H9 (cell line): ENCODE results near the gene ANKRD53. TPM values are rescaled to one million over a fixed set of nuclear protein-coding genes. Genes with fewer than 3 reads are reported as not detected.

Experiments used
- DNase-seq: peaks from one replicate; pipeline ENCODE4 v3.0.0-alpha.2; 2017
- H2AFZ ChIP-seq: one replicate; pipeline ENCODE4 v1.6.1; 2013; ENCODE audit warnings: mild to moderate bottlenecking, low read length, control low read depth, moderate library complexity
- H2AK5ac ChIP-seq: 2 replicates; pipeline ENCODE4 v1.6.1; 2013; ENCODE audit warnings: low read length, control low read depth, mixed read lengths; ENCODE audit not compliant: insufficient read length
- H2BK120ac ChIP-seq: one replicate; pipeline ENCODE4 v1.6.1; 2013; ENCODE audit warnings: low read depth, mild to moderate bottlenecking, low read length, control low read depth, inconsistent platforms; ENCODE audit not compliant: poor library complexity, severe bottlenecking
- H2BK12ac ChIP-seq: 2 replicates; pipeline ENCODE4 v1.6.1; 2013; ENCODE audit warnings: low read length, control low read depth, mixed read lengths, low read depth; ENCODE audit not compliant: insufficient read length
- H2BK15ac ChIP-seq: 2 replicates; pipeline ENCODE4 v1.6.1; 2013; ENCODE audit warnings: low read depth, low read length, control low read depth
- H2BK20ac ChIP-seq: one replicate; pipeline ENCODE4 v1.6.1; 2013; ENCODE audit warnings: low read depth, mild to moderate bottlenecking, low read length, control low read depth, inconsistent platforms; ENCODE audit not compliant: poor library complexity, severe bottlenecking
- H2BK5ac ChIP-seq: 2 replicates; pipeline ENCODE4 v1.6.1; 2013; ENCODE audit warnings: low read length, control low read depth, mixed read lengths; ENCODE audit not compliant: insufficient read length
- H3K14ac ChIP-seq: 2 replicates; pipeline ENCODE4 v1.6.1; 2013; ENCODE audit warnings: low read length, control low read depth; ENCODE audit not compliant: insufficient read depth
- H3K18ac ChIP-seq: 2 replicates; pipeline ENCODE4 v1.6.1; 2013; ENCODE audit warnings: low read depth, mild to moderate bottlenecking, mixed read lengths, low read length, control low read depth; ENCODE audit not compliant: insufficient read length
- H3K23ac ChIP-seq: 2 replicates; pipeline ENCODE4 v1.6.1; 2013; ENCODE audit warnings: low read length, control low read depth, mixed read lengths, low read depth; ENCODE audit not compliant: insufficient read length
- H3K23me2 ChIP-seq: 2 replicates; pipeline ENCODE4 v1.6.1; 2013; ENCODE audit warnings: low read depth, mild to moderate bottlenecking, mixed read lengths, low read length, control low read depth; ENCODE audit not compliant: insufficient read length, poor library complexity, severe bottlenecking
- H3K27ac ChIP-seq: 2 replicates; pipeline ENCODE4 v1.5.1; 2013; ENCODE audit warnings: low read length, control low read depth, mixed read lengths, low read depth; ENCODE audit not compliant: insufficient read length
- H3K27me3 ChIP-seq: 2 replicates; pipeline ENCODE4 v1.6.1; 2013; ENCODE audit warnings: low read length, control low read depth, inconsistent platforms; ENCODE audit not compliant: insufficient read depth
- H3K4ac ChIP-seq: 2 replicates; pipeline ENCODE4 v1.6.1; 2013; ENCODE audit warnings: low read depth, mild to moderate bottlenecking, control low read depth, inconsistent platforms, low read length, moderate library complexity
- H3K4me1 ChIP-seq: 2 replicates; pipeline ENCODE4 v1.6.1; 2013; ENCODE audit warnings: low read length, control low read depth, inconsistent platforms; ENCODE audit not compliant: insufficient read depth
- H3K4me2 ChIP-seq: 2 replicates; pipeline ENCODE4 v1.6.1; 2013; ENCODE audit warnings: low read length, control low read depth, mixed read lengths; ENCODE audit not compliant: insufficient read length, insufficient read depth
- H3K56ac ChIP-seq: 2 replicates; pipeline ENCODE4 v1.6.1; 2013; ENCODE audit warnings: low read depth, mild to moderate bottlenecking, mixed read lengths, low read length, control low read depth; ENCODE audit not compliant: insufficient read length
- H3K79me1 ChIP-seq: 2 replicates; pipeline ENCODE4 v1.6.1; 2013; ENCODE audit warnings: low read depth, mild to moderate bottlenecking, moderate library complexity, low read length, control low read depth, inconsistent platforms; ENCODE audit not compliant: insufficient read depth, poor library complexity, severe bottlenecking
- H3K79me2 ChIP-seq: 2 replicates; pipeline ENCODE4 v1.6.1; 2013; ENCODE audit warnings: low read length, control low read depth, inconsistent platforms; ENCODE audit not compliant: insufficient read depth
- H3K9ac ChIP-seq: 2 replicates; pipeline ENCODE4 v1.6.1; 2013; ENCODE audit warnings: low read length, control low read depth, mixed read lengths; ENCODE audit not compliant: insufficient read length; ENCODE audit errors: extremely low read depth
- H3K9me3 ChIP-seq: one replicate; pipeline ENCODE4 v1.6.1; 2013; ENCODE audit warnings: low read depth, low read length, inconsistent platforms; ENCODE audit not compliant: control insufficient read depth
- H3T11ph ChIP-seq: one replicate; pipeline ENCODE4 v1.6.1; 2013; ENCODE audit warnings: mild to moderate bottlenecking, low read length, control low read depth, inconsistent platforms
- H4K20me1 ChIP-seq: one replicate; pipeline ENCODE4 v1.6.1; 2013; ENCODE audit not compliant: control insufficient read depth, insufficient read length, insufficient read depth
- H4K5ac ChIP-seq: 2 replicates; pipeline ENCODE4 v1.6.1; 2013; ENCODE audit warnings: low read depth, mild to moderate bottlenecking, mixed read lengths, low read length, control low read depth; ENCODE audit not compliant: insufficient read length
- H4K8ac ChIP-seq: replicated peaks from 2 replicates; pipeline ENCODE4 v1.6.1; 2013; ENCODE audit warnings: low read length, control low read depth, mixed read lengths, low read depth; ENCODE audit not compliant: insufficient read length
- H4K91ac ChIP-seq: 2 replicates; pipeline ENCODE4 v1.6.1; 2013; ENCODE audit warnings: low read depth, mild to moderate bottlenecking, moderate library complexity, mixed read lengths, low read length, control low read depth; ENCODE audit not compliant: insufficient read length
- H3K27ac Mint-ChIP-seq, 3 experiments: 2 replicates in 2 of 3; 3 replicates in 1 of 3; pipeline ENCODE4 v1.8.0; 2020 to 2021; ENCODE audit warnings: mixed read lengths in 3 of 3, mild to moderate bottlenecking in 1 of 3, moderate library complexity in 1 of 3
- H3K27me3 Mint-ChIP-seq: 2 replicates; pipeline ENCODE4 v1.8.0; 2021; ENCODE audit warnings: low read depth, mild to moderate bottlenecking, moderate library complexity, mixed read lengths
- H3K36me3 Mint-ChIP-seq, 3 experiments: 2 replicates in 2 of 3; 3 replicates in 1 of 3; pipeline ENCODE4 v1.8.0; 2020 to 2021; ENCODE audit warnings: low read depth in 3 of 3, mixed read lengths in 3 of 3; ENCODE audit not compliant: insufficient read depth in 1 of 3
- H3K4me1 Mint-ChIP-seq, 2 experiments: 2 replicates each; pipeline ENCODE4 v1.8.0; 2020; ENCODE audit warnings: mixed read lengths in 2 of 2
- H3K4me3 Mint-ChIP-seq, 2 experiments: 2 replicates in 1 of 2; 3 replicates in 1 of 2; pipeline ENCODE4 v1.8.0; 2020 to 2021; ENCODE audit warnings: mild to moderate bottlenecking in 2 of 2, mixed read lengths in 2 of 2, moderate library complexity in 1 of 2
- H3K9me3 Mint-ChIP-seq, 2 experiments: 2 replicates in 1 of 2; 3 replicates in 1 of 2; pipeline ENCODE4 v1.8.0; 2020; ENCODE audit warnings: mild to moderate bottlenecking in 2 of 2, mixed read lengths in 2 of 2, moderate library complexity in 1 of 2
- CTCF ChIP-seq: fragments of 200-600 bp; sonication (generic); conservative IDR thresholded peaks from 3 replicates; pipeline ENCODE4 v1.8.0; 2021; ENCODE audit warnings: antibody characterized with exemption, mild to moderate bottlenecking
- WGBS: extraction: QIAGEN DNeasy Blood & Tissue Kit; methylation state at CpG from one replicate; pipeline ENCODE4 v1.1.7; 2013; ENCODE audit warnings: missing lambda C conversion rate, low lambda C conversion rate, mixed read lengths; ENCODE audit not compliant: insufficient read length; ENCODE audit errors: extremely low coverage; 5-methylcytosine and 5-hydroxymethylcytosine counted together
- total RNA-seq: library from RNA; stranded (reverse); gene quantifications from 2 replicates; pipeline ENCODE4 v1.2.1, GENCODE V29; 2021

The ANKRD53 gene
- total RNA-seq, 1 experiment from 2014 or later: 0.28 TPM

- no peaks in the 10 kb centered on the region for H3K79me2 ChIP-seq
- no peak overlapping the region for H2AK5ac ChIP-seq
- H3K4me3 Mint-ChIP-seq: no peak overlapping the region
- H3K23me2 ChIP-seq: peaks cover 7% of the 10 kb centered on the region
- no peak for DNase-seq
- H4K91ac ChIP-seq: no peak overlapping the region
- H2BK12ac ChIP-seq: no peak overlapping the region
- no peak overlapping the region for H3K23ac ChIP-seq
- H3K9me3 Mint-ChIP-seq: no peaks in the 10 kb centered on the region
- H4K20me1 ChIP-seq: no peaks in the 10 kb centered on the region
- no peak overlapping the region for H3K4ac ChIP-seq
- no peaks in the 10 kb centered on the region for H3K27me3 ChIP-seq
- no peak overlapping the region for H4K8ac ChIP-seq
- no peak overlapping the region for H2BK15ac ChIP-seq
- peaks cover 15 to 20% of the 10 kb centered on the region in 2 experiments for H3K4me1 Mint-ChIP-seq
- H3T11ph ChIP-seq: no peak overlapping the region
- no peak overlapping the region for H3K27ac Mint-ChIP-seq
- peaks cover 25% of the 10 kb centered on the region for H3K27me3 Mint-ChIP-seq
- no peak overlapping the region for H3K14ac ChIP-seq
- H2AFZ ChIP-seq: no peak overlapping the region
- H2BK20ac ChIP-seq: no peak overlapping the region
- no peak overlapping the region for H4K5ac ChIP-seq
- no peaks in the 10 kb centered on the region for H3K36me3 Mint-ChIP-seq
- peaks cover 8% of the 10 kb centered on the region; the same call in 1 of the 2 replicates for H3K4me1 ChIP-seq
- no peak overlapping the region for H3K56ac ChIP-seq
- no peaks in the 10 kb centered on the region for H3K9me3 ChIP-seq
- no peak overlapping the region for H2BK120ac ChIP-seq
- H3K4me2 ChIP-seq: no peak overlapping the region
- no peak for TF ChIP-seq CTCF
- H3K27ac ChIP-seq: no peak overlapping the region
- no peak overlapping the region for H3K18ac ChIP-seq
- H3K79me1 ChIP-seq: no peaks in the 10 kb centered on the region
- H3K9ac ChIP-seq: no peak overlapping the region
- WGBS: no CpG with 5 or more reads among the region's 11 CpGs
- no peak overlapping the region for H2BK5ac ChIP-seq
Measured at GRCh38 chr2:71003966-71004755, 25.7 kb downstream of the ANKRD53 start.
